Measurements from ENCODE around the gene MC1R. TPM values are rescaled to one million over a fixed set of nuclear protein-coding genes. Genes with fewer than 3 reads are reported as not detected.

MC1R gene
- total and polyA plus RNA-seq, 2 of the 8 experiments (the other 6 are each of a cell fraction or from before 2014, with no cell fraction given) = 2.2 to 2.9 TPM

- H4K20me1 ChIP-seq (replicated peaks in 1 of 2; ENCODE audit: control insufficient read depth in 1 of 2, insufficient read depth in 2 of 2, low read length in 2 of 2) = peaks cover 5 to 14% of the 10 kb centered on the region in 2 experiments
- peak within 1 kb of the TSS; percentile 77 for H3K56ac ChIP-seq (replicated peaks; ENCODE audit: insufficient read length, low read depth, low read length)
- H3K4me3 ChIP-seq (ENCODE audit: extremely low read depth in 1 of 4, insufficient read depth in 2 of 4, low read depth in 3 of 4, low read length in 4 of 4) = peak within 1 kb of the TSS; percentile 65 to 95 (median 72)
- FAIRE-seq = no peak
- ChIA-PET POLR2A (ENCODE audit: partially characterized antibody) (interaction anchor here (0.5 to 6.5 kb wide), 40 partner anchors 8 to 237 kb away, joined by 3 to 71 read pairs (median 4); partner anchors contain the start of genes CDK10, DBNDD1, DEF8 and FANCA), CTCF (ENCODE audit: partially characterized antibody) (interaction anchor here (0.9 to 8.7 kb wide), 5 partner anchors 13 to 225 kb away, joined by 3 to 70 read pairs (median 4); no protein-coding TSS in a partner anchor)
- H3K9ac ChIP-seq (replicated peaks in 1 of 4; ENCODE audit: extremely low read depth in 1 of 4, low read depth in 3 of 4, low read length in 3 of 4) = peak within 1 kb of the TSS; percentile 35 to 73 (median 56); a peak in 6 of 7 replicates
- peak within 1 kb of the TSS; percentile 79 for H4K91ac ChIP-seq (replicated peaks; ENCODE audit: insufficient read length, low read length)
- H3K36me3 ChIP-seq (ENCODE audit: control insufficient read depth in 2 of 4, insufficient read depth in 4 of 4, low read length in 3 of 4) = no peaks in the 10 kb centered on the region
- no peak within 1 kb of the TSS for H2BK120ac ChIP-seq (replicated peaks; ENCODE audit: low read depth, low read length)
- 0 out of 2 replicates have a peak within 1 kb of the TSS, but pooled peaks have one; percentile 60 for H2BK12ac ChIP-seq (ENCODE audit: low read depth, low read length)
- peaks cover 6% of the 10 kb centered on the region; the same call in 1 of the 2 replicates for H3K79me1 ChIP-seq (ENCODE audit: low read depth, low read length)
- H3K4ac ChIP-seq (replicated peaks; ENCODE audit: insufficient read length, low read depth, low read length) = peak within 1 kb of the TSS; percentile 84
- 1% methylated on average over 19 of the region's 88 CpGs; no CpG with 5 or more reads in 1 of the 2 experiments for WGBS, 2 experiments (ENCODE audit: extremely low coverage in 1 of 2, insufficient coverage in 1 of 2, insufficient read length in 1 of 2, insufficient replicate concordance in 2 of 2, low coverage in 1 of 2, low lambda C conversion rate in 2 of 2, missing lambda C conversion rate in 1 of 2)
- H3K79me2 ChIP-seq (ENCODE audit: control insufficient read depth in 1 of 2, insufficient read depth in 2 of 2, low read length in 2 of 2) = peaks cover 0 to 5% of the 10 kb centered on the region in 2 experiments; a peak in 2 of 4 replicates
- peaks cover 0 to 19% (median 16%) of the 10 kb centered on the region in 4 experiments; a peak in 6 of 7 replicates for H3K27me3 ChIP-seq (replicated peaks in 1 of 4; ENCODE audit: control insufficient read depth in 3 of 4, extremely low read depth in 1 of 4, insufficient read depth in 3 of 4, low read length in 3 of 4)
- peak within 1 kb of the TSS; percentile 82 for H4K5ac ChIP-seq (ENCODE audit: insufficient read length, low read depth, low read length)
- no peak within 1 kb of the TSS for H3K14ac ChIP-seq (ENCODE audit: insufficient read length)
- H3K9me3 ChIP-seq (ENCODE audit: insufficient read depth in 2 of 2, low read depth in 1 of 2, low read length in 1 of 2) = no peaks in the 10 kb centered on the region
- peaks cover 0 to 32% (median 22%) of the 10 kb centered on the region in 4 experiments; a peak in 6 of 7 replicates for H3K4me1 ChIP-seq (replicated peaks in 1 of 4; ENCODE audit: control insufficient read depth in 3 of 4, insufficient read depth in 4 of 4, low read length in 3 of 4)
- H3K23ac ChIP-seq (ENCODE audit: insufficient read length) = no peak within 1 kb of the TSS
- H2AFZ ChIP-seq (ENCODE audit: low read length) = no peak within 1 kb of the TSS; the same call in 1 of the 2 replicates
- peak within 1 kb of the TSS; percentile 39; the same call in 1 of the 2 replicates for H3K27ac ChIP-seq (ENCODE audit: low read depth, low read length)
- peak within 1 kb of the TSS; percentile 85; the same call in 1 of the 2 replicates for H2BK5ac ChIP-seq (ENCODE audit: low read depth, low read length)
- no peak within 1 kb of the TSS for H2BK20ac ChIP-seq (ENCODE audit: low read length)
- peaks cover 26% of the 10 kb centered on the region for H3K23me2 ChIP-seq (ENCODE audit: low read depth, low read length)
- H4K8ac ChIP-seq (ENCODE audit: extremely low read depth, insufficient read depth, low read length) = peak within 1 kb of the TSS; percentile 87
- H3K4me2 ChIP-seq (ENCODE audit: insufficient read depth in 1 of 2, low read depth in 2 of 2, low read length in 2 of 2) = peak within 1 kb of the TSS; percentile 82 to 96
- H2AK5ac ChIP-seq (ENCODE audit: low read depth, low read length) = no peak within 1 kb of the TSS; the same call in 1 of the 2 replicates
- peak within 1 kb of the TSS; percentile 97 for H3K18ac ChIP-seq (ENCODE audit: extremely low read depth, low read length)
- peak within 1 kb of the TSS; percentile 95; the same call in 1 of the 2 replicates for H2BK15ac ChIP-seq (ENCODE audit: low read length)
- peak in 1 of 2 experiments; percentile 93 for DNase-seq (ENCODE audit: low read depth in 1 of 2, low spot score in 2 of 2)
- TF ChIP-seq TAF1 (IDR thresholded peaks at IDR 0.05; ENCODE audit: low read depth, low read length) (peak; percentile 93), PHF8 (conservative IDR thresholded peaks at IDR 0.05; ENCODE audit: low read depth, low read length) (peak; percentile 88), POU5F1 (IDR thresholded peaks at IDR 0.05; ENCODE audit: low read depth, low read length) (no peak), BACH1 (IDR thresholded peaks at IDR 0.05; ENCODE audit: low read length) (no peak), CREB1 (IDR thresholded peaks at IDR 0.05) (peak; percentile 71), GTF2F1 (IDR thresholded peaks at IDR 0.05; ENCODE audit: borderline replicate concordance, low read depth, low read length) (0 out of 2 replicates have a peak, but pooled peaks have one; percentile 44), RAD21 (IDR thresholded peaks at IDR 0.05 in 1 of 2, conservative IDR thresholded peaks at IDR 0.05 in 1 of 2; ENCODE audit: low read depth in 2 of 2, low read length in 2 of 2) (0 out of 4 replicates have a peak, but pooled peaks of 1 of the 2 experiments have one; percentile 8), TBP (IDR thresholded peaks at IDR 0.05; ENCODE audit: low read depth, low read length) (peak; percentile 94), POLR2A (IDR thresholded peaks at IDR 0.05; ENCODE audit: control extremely low read depth in 1 of 2, low read depth in 2 of 2, low read length in 2 of 2) (peak in 1 of 2 experiments; percentile 97; a peak in 2 of 3 replicates), POLR2AphosphoS5 (IDR thresholded peaks at IDR 0.05; ENCODE audit: low read depth, low read length) (peak; percentile 94), SRF (IDR thresholded peaks at IDR 0.05; ENCODE audit: low read depth, low read length) (no peak)
Observed at GRCh38 chr16:89922884-89923639, 4.4 kb downstream of the MC1R start, which contains the start of gene TUBB3. TUBB3 (plus strand) TSS chr16:89923342; CDS start chr16:89923402, 60 bp downstream.
